GM04504 (cell line): ENCODE results near the gene SPATS2L.

Experiments
- DNase-seq: peaks from one replicate; pipeline ENCODE4 v3.0.0-alpha.2; 2012; ENCODE audit warnings: low read depth

Gene SPATS2L

GRCh38 chr2:200377355-200378336, 71.2 kb downstream of the SPATS2L start:
- no peak for DNase-seq

- no peak for DNase-seq
Observed at GRCh38 chr2:200378652-200379290, 72.3 kb downstream of the SPATS2L start.

- DNase-seq = no peak
Observed at GRCh38 chr2:200379481-200380090, 73.1 kb downstream of the SPATS2L start.

- DNase-seq = no peak
Observed at GRCh38 chr2:200380091-200380561, 73.6 kb downstream of the SPATS2L start.

GRCh38 chr2:200380833-200381542, 74.5 kb downstream of the SPATS2L start:
- DNase-seq = no peak

GRCh38 chr2:200382874-200383273, 76.4 kb downstream of the SPATS2L start:
- no peak for DNase-seq

- DNase-seq = no peak
Observed at GRCh38 chr2:200383380-200384110, 77.1 kb downstream of the SPATS2L start.

GRCh38 chr2:200385063-200385635, 78.7 kb downstream of the SPATS2L start:
- no peak for DNase-seq

- DNase-seq = no peak
Observed at GRCh38 chr2:200393191-200393590, 86.7 kb downstream of the SPATS2L start.

- no peak for DNase-seq
Observed at GRCh38 chr2:200394045-200394444, 87.6 kb downstream of the SPATS2L start.

GRCh38 chr2:200396781-200397242, 90.3 kb downstream of the SPATS2L start:
- DNase-seq = no peak

- no peak for DNase-seq
Observed at GRCh38 chr2:200397785-200398184, 91.3 kb downstream of the SPATS2L start.

- DNase-seq = no peak
Observed at GRCh38 chr2:200399046-200399445, 92.6 kb downstream of the SPATS2L start.

- DNase-seq = no peak
Observed at GRCh38 chr2:200399636-200400035, 93.1 kb downstream of the SPATS2L start.

GRCh38 chr2:200403814-200404213, 97.3 kb downstream of the SPATS2L start:
- DNase-seq = no peak

GRCh38 chr2:200404615-200405014, 98.1 kb downstream of the SPATS2L start:
- DNase-seq = no peak

- peak; percentile 67 for DNase-seq
Observed at GRCh38 chr2:200405599-200406298, 99.3 kb downstream of the SPATS2L start.

- no peak for DNase-seq
Observed at GRCh38 chr2:200406379-200406778, 99.9 kb downstream of the SPATS2L start.

- DNase-seq = no peak
Observed at GRCh38 chr2:200408428-200409316, 102.2 kb downstream of the SPATS2L start.
